ENCODE data around the gene ZDHHC24. TPM values are rescaled to one million over a fixed set of nuclear protein-coding genes. Genes with fewer than 3 reads are reported as not detected.
A peak's percentile ranks its signal among the peaks of the same experiment; 100 is the strongest.

Gene ZDHHC24
- total and polyA plus RNA-seq, 10 of the 15 experiments (the other 5 are each of a cell fraction or from before 2014, with no cell fraction given): 0.86 to 17.5 (median 6.8) TPM

GRCh38 chr11:66510271-66510989 lies 35.4 kb downstream of the ZDHHC24 start, which contains the start of gene BBS1 (continued):
- TF ChIP-seq PBX3 (IDR thresholded peaks at IDR 0.05; ENCODE audit: insufficient replicate concordance, low read depth, low read length): no peak
- TF ChIP-seq RBBP5 (conservative IDR thresholded peaks at IDR 0.05): no peak
- TF ChIP-seq SREBF2 (IDR thresholded peaks at IDR 0.05; ENCODE audit: low read length): no peak
- no peak for TF ChIP-seq SMAD1 (IDR thresholded peaks at IDR 0.05; ENCODE audit: low read depth, partially characterized antibody)
- no peak for TF ChIP-seq ASH2L (IDR thresholded peaks at IDR 0.05; ENCODE audit: borderline replicate concordance, low read depth)
- no peak for TF ChIP-seq TBL1XR1 (IDR thresholded peaks at IDR 0.05; ENCODE audit: low read depth, low read length)
- no peak for TF ChIP-seq NFIC (IDR thresholded peaks at IDR 0.05; ENCODE audit: low read depth, low read length)
- peak; percentile 70 for TF ChIP-seq SIX5 (IDR thresholded peaks at IDR 0.05; ENCODE audit: low read depth, low read length, severe bottlenecking)
- peak; percentile 83 for TF ChIP-seq POLR2AphosphoS5 (IDR thresholded peaks at IDR 0.05; ENCODE audit: low read length)
- TF ChIP-seq NR2C1 (IDR thresholded peaks at IDR 0.05): peak; percentile 41; the same call in 1 of the 2 replicates
- peak; percentile 88; the same call in 1 of the 2 replicates for TF ChIP-seq TARDBP (IDR thresholded peaks at IDR 0.05; ENCODE audit: borderline replicate concordance)
- peak; percentile 67 for TF ChIP-seq RELA (IDR thresholded peaks at IDR 0.05; ENCODE audit: borderline replicate concordance, partially characterized antibody)
- no peak for TF ChIP-seq SMAD5 (IDR thresholded peaks at IDR 0.05; ENCODE audit: low read depth)
- TF ChIP-seq IKZF1 (conservative IDR thresholded peaks at IDR 0.05): peak; percentile 64
- peak; percentile 94 for TF ChIP-seq ZBTB40 (IDR thresholded peaks at IDR 0.05; ENCODE audit: borderline replicate concordance)
- TF ChIP-seq SMARCA5 (IDR thresholded peaks at IDR 0.05): peak; percentile 88; the same call in 1 of the 2 replicates
- TF ChIP-seq IRF3 (IDR thresholded peaks at IDR 0.05): no peak
- no peak for TF ChIP-seq NR2F1 (conservative IDR thresholded peaks at IDR 0.05)
- TF ChIP-seq E2F4 (IDR thresholded peaks at IDR 0.05; ENCODE audit: low read depth, low read length): peak; percentile 42; the same call in 1 of the 2 replicates
- TF ChIP-seq BCL3 (IDR thresholded peaks at IDR 0.05; ENCODE audit: borderline replicate concordance, insufficient read depth, low read depth, low read length, poor library complexity, severe bottlenecking): no peak
- no peak for TF ChIP-seq CHD1 (IDR thresholded peaks at IDR 0.05; ENCODE audit: low read depth, low read length)
- TF ChIP-seq ZNF622 (IDR thresholded peaks at IDR 0.05): no peak
- no peak for TF ChIP-seq RFX5 (IDR thresholded peaks at IDR 0.05; ENCODE audit: low read depth, low read length)

All from GM12878 (cell line).